ENCODE data around the gene TRIM16.
"Not testable (repeated sequence)": the region's sequence is repeated elsewhere in the genome, so short reads cannot be mapped to it uniquely, and the experiment has no call there.

TRIM16 gene

DNA sequence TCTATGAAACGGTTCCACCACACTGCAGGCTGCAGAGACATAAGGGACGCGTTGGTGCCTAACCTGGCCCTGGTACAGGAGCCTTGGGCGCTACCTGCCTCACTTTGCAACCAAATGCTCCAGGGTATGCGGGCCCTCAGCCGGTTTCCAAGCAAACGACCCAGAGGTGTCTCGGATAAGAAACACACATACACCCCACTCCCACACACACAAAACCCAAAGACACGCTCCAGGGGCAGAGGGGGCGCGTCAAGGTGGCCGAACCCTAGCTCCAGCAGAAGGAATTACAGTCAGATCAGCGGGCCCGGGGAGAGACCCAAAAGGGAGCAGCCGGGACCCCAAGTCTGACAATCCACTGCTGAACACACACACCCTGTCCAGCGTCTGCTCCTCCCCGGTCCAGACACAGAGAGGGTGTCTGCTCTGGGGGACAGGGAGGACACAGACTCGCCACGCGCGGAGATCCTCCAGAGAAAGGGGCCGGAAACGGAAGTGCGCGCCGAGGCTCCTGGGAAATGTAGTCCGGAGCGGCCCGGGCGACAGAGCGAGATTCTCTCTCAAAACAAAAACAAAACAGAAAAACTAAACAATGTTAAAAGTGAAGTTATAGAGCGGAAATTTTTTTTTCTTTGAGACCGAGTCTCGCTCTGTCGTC lies at the start of gene TRIM16:
Gene TRIM16 (minus strand): TSS at position 488 of the 655 bp plus-strand sequence. CDS start 32,702 bp downstream, outside the sequence.
- peak within 1 kb of the TSS; percentile 98; the same call in 1 of the 2 replicates for H2AFZ ChIP-seq (ENCODE audit: low read length)
- H4K20me1 ChIP-seq (ENCODE audit: insufficient read depth, low read length); H3K27me3 ChIP-seq (ENCODE audit: insufficient read depth, low read length); H3K9me2 ChIP-seq (ENCODE audit: low read depth, low read length); H3K36me3 ChIP-seq (ENCODE audit: insufficient read depth, low read length); H3K9me3 ChIP-seq (ENCODE audit: low read length); H3K79me2 ChIP-seq (ENCODE audit: insufficient read depth, low read length); H3K27ac ChIP-seq (ENCODE audit: low read depth, low read length, poor library complexity, severe bottlenecking); H3F3A ChIP-seq (ENCODE audit: insufficient read depth, low read length): not testable (repeated sequence)
- H3K4me2 ChIP-seq (ENCODE audit: low read length), result peak within 1 kb of the TSS; percentile 69
- H3K9ac ChIP-seq (ENCODE audit: low read length), result peak within 1 kb of the TSS; percentile 74
- peak within 1 kb of the TSS; percentile 75 for H3K4me3 ChIP-seq (ENCODE audit: low read depth, low read length, poor library complexity, severe bottlenecking)
- peaks cover 15% of the 10 kb centered on the region for H3K4me1 ChIP-seq (ENCODE audit: insufficient read depth, low read length, severe bottlenecking)

DNA sequence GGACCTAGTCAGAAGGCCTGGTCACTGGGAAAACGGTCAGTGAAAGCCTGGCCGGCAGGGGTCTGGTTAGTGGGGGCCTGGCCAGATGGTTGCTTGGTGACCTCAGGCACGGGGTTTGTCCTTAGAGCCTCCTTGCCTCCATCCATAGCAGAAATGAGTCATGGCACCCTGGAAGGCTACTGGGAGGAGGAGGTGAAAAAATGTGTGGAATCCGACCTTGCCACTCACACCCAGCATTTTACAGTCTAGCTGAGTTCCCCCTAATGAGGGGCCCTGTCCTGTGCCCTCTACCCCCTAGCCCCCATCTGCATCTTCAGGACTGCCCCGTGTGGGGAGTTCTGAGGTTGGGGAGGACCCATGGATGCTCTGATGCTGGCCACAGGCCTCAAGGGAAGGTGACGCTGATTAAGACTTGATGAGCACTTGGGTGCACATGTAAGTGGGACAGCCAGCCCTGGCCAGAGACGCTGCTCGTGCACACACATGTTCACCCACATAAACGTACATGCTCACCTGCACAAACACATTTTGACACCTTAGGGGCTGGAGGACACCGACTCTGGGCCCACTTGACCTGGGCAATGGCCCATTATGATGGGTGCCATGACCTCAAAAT lies 49.2 kb upstream of the TRIM16 start:
- H3K4me1 ChIP-seq (ENCODE audit: insufficient read depth, low read length, severe bottlenecking); H3F3A ChIP-seq (ENCODE audit: insufficient read depth, low read length); H3K79me2 ChIP-seq (ENCODE audit: insufficient read depth, low read length); H3K9me2 ChIP-seq (ENCODE audit: low read depth, low read length); H2AFZ ChIP-seq (ENCODE audit: low read length); H3K27ac ChIP-seq (ENCODE audit: low read depth, low read length, poor library complexity, severe bottlenecking); H4K20me1 ChIP-seq (ENCODE audit: insufficient read depth, low read length); H3K27me3 ChIP-seq (ENCODE audit: insufficient read depth, low read length); H3K9ac ChIP-seq (ENCODE audit: low read length); H3K4me3 ChIP-seq (ENCODE audit: low read depth, low read length, poor library complexity, severe bottlenecking); H3K9me3 ChIP-seq (ENCODE audit: low read length); H3K4me2 ChIP-seq (ENCODE audit: low read length); H3K36me3 ChIP-seq (ENCODE audit: insufficient read depth, low read length): not testable (repeated sequence)

GRCh38 chr17:15731900-15732299 lies 47.8 kb upstream of the TRIM16 start, which contains the start of gene TBC1D26:
TSS of gene TBC1D26 (plus strand) at chr17:15732283. CDS start at chr17:15735349, 3,066 bp downstream.
- not testable (repeated sequence) for H3K4me3 ChIP-seq (ENCODE audit: low read depth, low read length, poor library complexity, severe bottlenecking); H3K9me3 ChIP-seq (ENCODE audit: low read length); H3F3A ChIP-seq (ENCODE audit: insufficient read depth, low read length); H3K79me2 ChIP-seq (ENCODE audit: insufficient read depth, low read length); H4K20me1 ChIP-seq (ENCODE audit: insufficient read depth, low read length); H3K27ac ChIP-seq (ENCODE audit: low read depth, low read length, poor library complexity, severe bottlenecking); H3K4me2 ChIP-seq (ENCODE audit: low read length); H3K4me1 ChIP-seq (ENCODE audit: insufficient read depth, low read length, severe bottlenecking); H2AFZ ChIP-seq (ENCODE audit: low read length); H3K9me2 ChIP-seq (ENCODE audit: low read depth, low read length); H3K27me3 ChIP-seq (ENCODE audit: insufficient read depth, low read length); H3K9ac ChIP-seq (ENCODE audit: low read length); H3K36me3 ChIP-seq (ENCODE audit: insufficient read depth, low read length)

DNA sequence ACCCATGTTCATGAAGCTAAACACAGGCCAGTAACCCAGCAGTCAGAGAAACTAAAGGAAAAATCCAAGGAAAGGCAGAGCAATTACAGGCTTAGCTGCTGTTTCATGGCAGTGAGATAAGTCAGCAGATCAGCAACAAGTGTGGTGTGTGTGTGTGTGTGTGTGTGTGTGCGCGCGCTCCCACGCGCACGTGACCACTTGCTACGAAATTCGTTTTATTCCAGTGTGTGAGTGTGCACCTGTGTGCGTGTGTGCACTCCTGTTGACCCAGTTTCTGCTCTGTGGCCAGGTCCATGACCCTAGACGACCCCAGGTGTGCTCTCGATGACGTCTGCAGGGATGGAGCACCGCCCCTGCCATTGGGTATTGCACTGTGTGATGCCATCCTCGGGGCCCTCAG lies 46.4 kb upstream of the TRIM16 start:
- not testable (repeated sequence) for H4K20me1 ChIP-seq (ENCODE audit: insufficient read depth, low read length); H3K9ac ChIP-seq (ENCODE audit: low read length); H3K4me3 ChIP-seq (ENCODE audit: low read depth, low read length, poor library complexity, severe bottlenecking); H3K4me2 ChIP-seq (ENCODE audit: low read length); H3K9me2 ChIP-seq (ENCODE audit: low read depth, low read length); H3K36me3 ChIP-seq (ENCODE audit: insufficient read depth, low read length); H3K4me1 ChIP-seq (ENCODE audit: insufficient read depth, low read length, severe bottlenecking); H3K27ac ChIP-seq (ENCODE audit: low read depth, low read length, poor library complexity, severe bottlenecking); H3K9me3 ChIP-seq (ENCODE audit: low read length); H3K27me3 ChIP-seq (ENCODE audit: insufficient read depth, low read length); H2AFZ ChIP-seq (ENCODE audit: low read length); H3K79me2 ChIP-seq (ENCODE audit: insufficient read depth, low read length); H3F3A ChIP-seq (ENCODE audit: insufficient read depth, low read length)

GRCh38 chr17:15716601-15717563 lies 32.8 kb upstream of the TRIM16 start:
- not testable (repeated sequence) for H3K36me3 ChIP-seq (ENCODE audit: insufficient read depth, low read length); H3K9me2 ChIP-seq (ENCODE audit: low read depth, low read length); H3K27ac ChIP-seq (ENCODE audit: low read depth, low read length, poor library complexity, severe bottlenecking); H3K27me3 ChIP-seq (ENCODE audit: insufficient read depth, low read length); H2AFZ ChIP-seq (ENCODE audit: low read length); H3K4me1 ChIP-seq (ENCODE audit: insufficient read depth, low read length, severe bottlenecking); H3K4me2 ChIP-seq (ENCODE audit: low read length); H3F3A ChIP-seq (ENCODE audit: insufficient read depth, low read length); H3K9me3 ChIP-seq (ENCODE audit: low read length); H3K4me3 ChIP-seq (ENCODE audit: low read depth, low read length, poor library complexity, severe bottlenecking); H3K79me2 ChIP-seq (ENCODE audit: insufficient read depth, low read length); H3K9ac ChIP-seq (ENCODE audit: low read length); H4K20me1 ChIP-seq (ENCODE audit: insufficient read depth, low read length)

- H3K9me3 ChIP-seq (ENCODE audit: low read length), result peaks cover 10% of the 10 kb centered on the region
- not testable (repeated sequence) for H3K9me2 ChIP-seq (ENCODE audit: low read depth, low read length); H2AFZ ChIP-seq (ENCODE audit: low read length); H3K79me2 ChIP-seq (ENCODE audit: insufficient read depth, low read length); H3K9ac ChIP-seq (ENCODE audit: low read length); H4K20me1 ChIP-seq (ENCODE audit: insufficient read depth, low read length); H3K4me3 ChIP-seq (ENCODE audit: low read depth, low read length, poor library complexity, severe bottlenecking); H3K4me2 ChIP-seq (ENCODE audit: low read length); H3K27ac ChIP-seq (ENCODE audit: low read depth, low read length, poor library complexity, severe bottlenecking); H3F3A ChIP-seq (ENCODE audit: insufficient read depth, low read length); H3K4me1 ChIP-seq (ENCODE audit: insufficient read depth, low read length, severe bottlenecking); H3K27me3 ChIP-seq (ENCODE audit: insufficient read depth, low read length)
- H3K36me3 ChIP-seq (ENCODE audit: insufficient read depth, low read length), result peaks cover 37% of the 10 kb centered on the region
Observed at GRCh38 chr17:15708879-15709278, 24.8 kb upstream of the TRIM16 start.

DNA sequence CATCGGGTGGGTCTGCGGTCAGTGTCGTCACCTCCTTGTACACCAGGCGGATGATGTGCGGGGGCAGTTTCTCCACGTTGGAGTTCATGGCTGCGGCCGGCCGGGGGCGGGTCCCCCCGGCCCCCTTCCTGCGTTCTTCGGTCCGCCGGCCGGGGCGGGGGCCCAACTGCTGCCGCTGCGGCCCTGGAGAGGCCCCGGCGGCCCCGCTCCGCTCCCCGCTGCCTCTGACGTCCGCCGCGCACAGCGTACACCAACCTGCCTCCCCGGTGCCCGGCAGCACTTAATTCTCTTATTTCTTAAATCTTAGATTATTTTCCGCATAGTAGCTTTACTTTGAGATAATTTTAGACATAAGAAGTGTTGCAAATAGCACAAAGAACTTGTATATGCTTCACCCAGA lies 20.7 kb upstream of the TRIM16 start:
- Histone ChIP-seq H3K36me3 (ENCODE audit: insufficient read depth, low read length) (peaks cover 44% of the 10 kb centered on the region), H3K9me3 (ENCODE audit: low read length) (peaks cover 10% of the 10 kb centered on the region)
- not testable (repeated sequence) for H3F3A ChIP-seq (ENCODE audit: insufficient read depth, low read length); H3K79me2 ChIP-seq (ENCODE audit: insufficient read depth, low read length); H3K4me2 ChIP-seq (ENCODE audit: low read length); H3K4me3 ChIP-seq (ENCODE audit: low read depth, low read length, poor library complexity, severe bottlenecking); H3K4me1 ChIP-seq (ENCODE audit: insufficient read depth, low read length, severe bottlenecking); H4K20me1 ChIP-seq (ENCODE audit: insufficient read depth, low read length); H3K27me3 ChIP-seq (ENCODE audit: insufficient read depth, low read length); H3K9ac ChIP-seq (ENCODE audit: low read length); H2AFZ ChIP-seq (ENCODE audit: low read length); H3K27ac ChIP-seq (ENCODE audit: low read depth, low read length, poor library complexity, severe bottlenecking); H3K9me2 ChIP-seq (ENCODE audit: low read depth, low read length)

Data from OCI-LY1 (cell line).